ENCODE results near the gene ALDOA.
A peak's percentile ranks its signal among the peaks of the same experiment; 100 is the strongest.

The ALDOA gene

GRCh38 chr16:30070490-30070889 is 4.9 kb downstream of the ALDOA start:
- DNase-seq, result no peak

- DNase-seq, result peak; percentile 97
Measured at GRCh38 chr16:30075503-30076275, 10.1 kb downstream of the ALDOA start, which contains the start of gene PPP4C. PPP4C (plus strand) TSS chr16:30075994; CDS start chr16:30076378, 384 bp downstream.

- DNase-seq, result no peak
Measured at GRCh38 chr16:30076276-30076791, 10.8 kb downstream of the ALDOA start.

GRCh38 chr16:30077656-30078055 is 12.1 kb downstream of the ALDOA start:
- no peak for DNase-seq

- no peak for DNase-seq
Measured at GRCh38 chr16:30078744-30079143, 13.2 kb downstream of the ALDOA start.

GRCh38 chr16:30079480-30079879 is 13.9 kb downstream of the ALDOA start:
- no peak for DNase-seq

- no peak for DNase-seq
Measured at GRCh38 chr16:30082545-30083090, 17.1 kb downstream of the ALDOA start.

GRCh38 chr16:30083216-30084055 is 17.9 kb downstream of the ALDOA start:
- DNase-seq, result no peak

GRCh38 chr16:30084096-30084815 is 18.7 kb downstream of the ALDOA start:
- DNase-seq, result no peak

GRCh38 chr16:30084816-30085159 is 19.2 kb downstream of the ALDOA start:
- no peak for DNase-seq

- no peak for DNase-seq
Measured at GRCh38 chr16:30085247-30085646, 19.7 kb downstream of the ALDOA start.

GRCh38 chr16:30085820-30086219 is 20.3 kb downstream of the ALDOA start:
- no peak for DNase-seq

- DNase-seq, result no peak
Measured at GRCh38 chr16:30086291-30087140, 21.0 kb downstream of the ALDOA start.

GRCh38 chr16:30087181-30087898 is 21.8 kb downstream of the ALDOA start:
- DNase-seq, result no peak

GRCh38 chr16:30088237-30088831 is 22.8 kb downstream of the ALDOA start:
- DNase-seq, result no peak

GRCh38 chr16:30088832-30089624 is 23.5 kb downstream of the ALDOA start:
- no peak for DNase-seq

- DNase-seq, result no peak
Measured at GRCh38 chr16:30090610-30091331, 25.2 kb downstream of the ALDOA start.

GRCh38 chr16:30091474-30092372 is 26.2 kb downstream of the ALDOA start, which contains the start of gene TBX6:
TBX6 (minus strand) TSS chr16:30091924; CDS start chr16:30091193, 731 bp downstream.
- peak; percentile 97 for DNase-seq
